Mesodermal cell (in vitro differentiated cells): ENCODE results near the gene DAB1. TPM values are rescaled to one million over a fixed set of nuclear protein-coding genes. Genes with fewer than 3 reads are reported as not detected.
A peak's percentile ranks its signal among the peaks of the same experiment; 100 is the strongest.

Experiments
- H3K27ac ChIP-seq: 2 replicates; pipeline ENCODE4 v1.7.0; 2013; ENCODE audit warnings: mild to moderate bottlenecking, low read depth, low read length, moderate library complexity; ENCODE audit not compliant: severe bottlenecking
- H3K36me3 ChIP-seq: 2 replicates; pipeline ENCODE4 v1.7.1; 2013; ENCODE audit warnings: mild to moderate bottlenecking, low read length, moderate library complexity; ENCODE audit not compliant: control insufficient read depth, insufficient read depth
- H3K4me1 ChIP-seq: one replicate; pipeline ENCODE4 v1.7.1; 2013; ENCODE audit warnings: mild to moderate bottlenecking, low read length; ENCODE audit not compliant: insufficient read depth, control insufficient read depth, poor library complexity, severe bottlenecking
- H3K4me3 ChIP-seq: 2 replicates; pipeline ENCODE4 v1.7.0; 2013; ENCODE audit warnings: low read length, control low read depth, mild to moderate bottlenecking; ENCODE audit not compliant: insufficient read depth, poor library complexity, severe bottlenecking; ENCODE audit errors: extremely low read depth
- H3K9me3 ChIP-seq: 2 replicates; pipeline ENCODE4 v1.7.1; 2013; ENCODE audit warnings: mild to moderate bottlenecking, low read length, moderate library complexity; ENCODE audit not compliant: control insufficient read depth
- whole genome bisulfite sequencing, 2 experiments: methylation state at CpG; one replicate each; pipeline ENCODE4 v1.1.5; 2013; ENCODE audit warnings: missing lambda C conversion rate in 2 of 2; ENCODE audit not compliant: insufficient coverage in 2 of 2; 5-methylcytosine and 5-hydroxymethylcytosine counted together
- polyA plus RNA-seq, 2 experiments: library from polyadenylated mRNA; stranded (reverse); fragments of 50-300 nt; gene quantifications; one replicate each; pipeline ENCODE4 v1.2.3, GENCODE V29; 2013

The DAB1 gene
- 4.0 TPM for polyA plus RNA-seq (2013, experiment 1 of 2)
- polyA plus RNA-seq (2013, experiment 2 of 2) = 2.7 TPM

GRCh38 chr1:57423656-57424211 is at the start of gene DAB1:
DAB1 (minus strand) TSS chr1:57424060; CDS start chr1:57291030, 133,030 bp downstream.
- peak within 1 kb of the TSS; percentile 39 for H3K27ac ChIP-seq
- no peaks in the 10 kb centered on the region for H3K9me3 ChIP-seq
- H3K36me3 ChIP-seq = no peaks in the 10 kb centered on the region
- no peaks in the 10 kb centered on the region for H3K4me1 ChIP-seq
- 0 to 1% methylated on average over 24 to 29 of the region's 64 CpGs for WGBS, 2 experiments
- H3K4me3 ChIP-seq = peak within 1 kb of the TSS; percentile 66

DNA sequence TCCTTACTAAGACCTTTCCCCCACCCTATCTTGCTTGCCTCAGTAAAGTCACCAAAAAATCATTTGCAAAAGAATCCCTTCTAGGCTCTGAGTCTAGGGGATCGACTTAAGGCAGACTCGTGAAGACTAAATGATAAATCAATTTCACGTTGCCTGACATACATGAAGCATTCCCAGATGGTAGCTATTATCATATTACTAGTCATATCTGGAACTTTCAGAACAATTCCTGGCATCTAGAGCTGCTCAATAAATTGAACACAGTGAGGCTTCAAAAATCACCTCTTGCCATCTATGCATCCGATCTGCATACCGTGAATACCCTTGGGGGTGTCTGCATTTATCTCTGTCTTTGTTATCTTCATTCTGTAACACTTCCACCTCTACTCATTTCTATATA is 49.6 kb upstream of the DAB1 start:
- Histone ChIP-seq H3K27ac (no peak overlapping the region), H3K4me1 (peaks cover 4% of the 10 kb centered on the region), H3K36me3 (no peaks in the 10 kb centered on the region), H3K9me3 (no peaks in the 10 kb centered on the region), H3K4me3 (no peak overlapping the region)
- WGBS, 2 experiments = 83 to 100% methylated on average over 4 of the region's 5 CpGs

- Histone ChIP-seq H3K36me3 (no peaks in the 10 kb centered on the region), H3K27ac (no peak overlapping the region), H3K4me3 (no peak overlapping the region), H3K9me3 (no peaks in the 10 kb centered on the region), H3K4me1 (peaks cover 4% of the 10 kb centered on the region)
- 83 to 94% methylated on average over 1 to 2 of the region's 2 CpGs for WGBS, 2 experiments
Measured at GRCh38 chr1:57471995-57472394, 48.1 kb upstream of the DAB1 start.

DNA sequence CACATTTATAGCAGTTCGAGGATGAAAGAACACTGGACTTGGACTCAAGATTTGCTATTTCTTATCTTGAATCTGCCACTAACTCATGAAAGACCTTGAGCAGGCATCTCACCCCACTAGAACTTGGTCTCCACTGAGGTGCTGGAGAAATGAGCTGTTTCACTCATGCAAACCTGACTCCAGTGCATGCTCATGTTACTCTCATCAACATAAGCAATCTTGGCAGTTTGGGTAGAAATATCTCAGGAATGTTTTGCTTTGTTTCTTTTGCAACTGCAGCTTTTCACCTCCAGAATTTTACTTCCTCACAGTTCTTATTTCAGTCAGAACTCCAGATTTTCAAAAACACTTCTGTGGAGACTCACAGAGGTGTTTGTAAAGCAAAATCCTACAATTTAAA is 46.2 kb upstream of the DAB1 start:
- no peak overlapping the region for H3K27ac ChIP-seq
- 86% methylated on average over 1 of the region's 1 CpG; no CpG with 5 or more reads in 1 of the 2 experiments for WGBS, 2 experiments
- peaks cover 4% of the 10 kb centered on the region for H3K4me1 ChIP-seq
- no peak overlapping the region for H3K4me3 ChIP-seq
- no peaks in the 10 kb centered on the region for H3K9me3 ChIP-seq
- no peaks in the 10 kb centered on the region for H3K36me3 ChIP-seq

GRCh38 chr1:57468641-57469523 is 45.0 kb upstream of the DAB1 start:
- Histone ChIP-seq H3K4me1 (peaks cover 4% of the 10 kb centered on the region), H3K36me3 (no peaks in the 10 kb centered on the region), H3K9me3 (no peaks in the 10 kb centered on the region), H3K27ac (no peak overlapping the region), H3K4me3 (no peak overlapping the region)
- 80 to 100% methylated on average over 1 of the region's 2 CpGs for WGBS, 2 experiments

DNA sequence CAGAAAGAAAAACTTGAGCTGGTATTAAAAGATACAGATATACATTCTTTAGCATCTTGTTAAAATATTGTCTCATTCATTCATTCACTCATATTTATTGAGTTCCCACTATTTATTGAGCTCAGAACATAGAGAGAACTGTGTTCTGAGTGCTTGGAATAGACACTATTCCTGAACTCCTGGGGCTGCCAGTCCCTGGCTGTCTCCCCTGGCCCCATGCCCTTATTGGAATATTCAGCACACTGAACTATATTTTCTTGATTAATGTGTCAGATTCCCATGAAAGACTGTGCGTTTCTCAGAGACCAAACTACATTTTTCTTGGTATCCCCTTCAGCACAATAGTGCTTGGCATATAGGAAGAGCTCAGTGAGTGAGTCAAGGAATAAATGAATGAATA is 44.0 kb upstream of the DAB1 start:
- H3K4me3 ChIP-seq = no peak overlapping the region
- H3K9me3 ChIP-seq = no peaks in the 10 kb centered on the region
- peaks cover 4% of the 10 kb centered on the region for H3K4me1 ChIP-seq
- H3K27ac ChIP-seq = no peak overlapping the region
- 100% methylated on average over 1 of the region's 1 CpG; no CpG with 5 or more reads in 1 of the 2 experiments for WGBS, 2 experiments
- no peaks in the 10 kb centered on the region for H3K36me3 ChIP-seq

GRCh38 chr1:57464756-57465155 is 40.9 kb upstream of the DAB1 start:
- WGBS, 2 experiments = 80 to 86% methylated on average over 1 to 2 of the region's 3 CpGs
- Histone ChIP-seq H3K9me3 (no peaks in the 10 kb centered on the region), H3K4me1 (no peaks in the 10 kb centered on the region), H3K4me3 (no peak overlapping the region), H3K27ac (no peak overlapping the region), H3K36me3 (no peaks in the 10 kb centered on the region)

DNA sequence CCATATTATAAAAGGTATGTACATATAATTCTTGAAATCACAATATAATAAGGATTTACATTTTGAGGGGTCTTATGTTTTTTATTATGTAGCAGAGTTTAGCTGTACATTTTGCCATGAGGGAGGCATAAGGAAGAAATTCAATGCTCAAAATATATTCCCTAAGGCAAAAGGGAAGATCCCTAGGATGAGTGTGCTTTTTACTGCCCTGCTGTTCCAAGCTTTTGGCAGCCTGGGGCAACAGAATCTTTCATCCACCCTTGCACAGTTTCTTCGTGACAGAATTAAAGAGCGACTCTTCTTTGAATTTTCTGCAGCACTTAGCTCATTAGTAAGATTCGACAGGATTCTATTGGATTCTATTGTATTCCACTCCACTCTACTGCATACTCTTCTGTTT is 39.5 kb upstream of the DAB1 start:
- 93 to 100% methylated on average over 3 of the region's 3 CpGs for WGBS, 2 experiments
- H3K9me3 ChIP-seq = no peaks in the 10 kb centered on the region
- no peak overlapping the region for H3K4me3 ChIP-seq
- H3K36me3 ChIP-seq = no peaks in the 10 kb centered on the region
- H3K4me1 ChIP-seq = no peaks in the 10 kb centered on the region
- H3K27ac ChIP-seq = no peak overlapping the region

DNA sequence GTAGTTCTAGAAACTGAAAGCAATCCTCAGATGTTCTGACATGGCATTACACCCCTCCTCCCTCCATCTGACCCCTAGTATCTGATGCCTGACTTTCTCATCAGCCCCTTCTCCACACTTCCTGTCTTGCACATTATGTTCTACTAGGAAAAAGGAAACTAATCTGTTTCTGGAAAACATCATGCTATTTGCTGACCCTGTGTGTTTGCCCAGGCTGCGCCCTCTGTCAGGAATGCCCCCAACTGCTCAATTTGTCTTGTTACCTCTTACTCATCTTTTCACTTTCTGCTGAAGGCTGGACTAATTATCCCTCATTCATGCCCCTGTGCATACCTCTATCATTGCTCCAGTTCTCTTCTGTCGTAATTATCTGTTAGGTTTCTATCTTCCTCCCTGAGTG is 37.5 kb upstream of the DAB1 start:
- H3K9me3 ChIP-seq = peaks cover 4% of the 10 kb centered on the region
- H3K4me3 ChIP-seq = no peak overlapping the region

DNA sequence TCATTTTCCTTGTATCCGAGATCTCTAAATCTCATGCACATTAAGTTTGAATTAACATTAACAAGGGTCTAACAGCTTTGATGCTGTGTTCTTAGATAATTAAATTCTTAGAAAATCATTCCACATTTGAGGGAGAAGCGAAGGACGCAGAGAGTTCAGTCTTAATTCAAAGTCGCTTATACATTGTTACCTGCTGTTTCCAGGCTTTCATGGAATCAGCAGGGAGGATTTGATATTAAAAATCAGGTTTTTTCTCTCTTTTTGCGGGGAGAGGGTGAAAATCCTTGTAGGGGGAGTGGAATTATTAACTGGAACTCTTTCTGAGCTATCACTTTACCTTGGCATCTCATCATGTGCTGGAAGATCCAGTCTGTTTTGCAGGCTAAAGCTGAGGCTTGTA is 27.7 kb upstream of the DAB1 start:
- Histone ChIP-seq H3K4me1 (peaks cover 3% of the 10 kb centered on the region), H3K27ac (no peak overlapping the region), H3K4me3 (no peak overlapping the region), H3K9me3 (no peaks in the 10 kb centered on the region), H3K36me3 (no peaks in the 10 kb centered on the region)
- 54 to 72% methylated on average over 2 to 3 of the region's 5 CpGs for WGBS, 2 experiments

More for the DNA sequence above, 37.5 kb upstream of the DAB1 start:
- WGBS, 2 experiments = 82 to 89% methylated on average over 1 of the region's 2 CpGs
- no peaks in the 10 kb centered on the region for H3K4me1 ChIP-seq
- H3K27ac ChIP-seq = no peak overlapping the region
- no peaks in the 10 kb centered on the region for H3K36me3 ChIP-seq

GRCh38 chr1:57450981-57451380 is 27.1 kb upstream of the DAB1 start:
- WGBS, 2 experiments = 38 to 47% methylated on average over 3 of the region's 3 CpGs
- H3K4me1 ChIP-seq = peaks cover 3% of the 10 kb centered on the region

More at GRCh38 chr1:57450981-57451380, 27.1 kb upstream of the DAB1 start:
- Histone ChIP-seq H3K27ac (no peak overlapping the region), H3K36me3 (no peaks in the 10 kb centered on the region), H3K9me3 (no peaks in the 10 kb centered on the region), H3K4me3 (no peak overlapping the region)
